Kidney capillary endothelial cell (primary cell): ENCODE data around the gene GATA2.

Source experiments
- DNase-seq: peaks from one replicate; pipeline ENCODE4 v3.0.0-alpha.2; 2018; ENCODE audit warnings: low spot score

Gene GATA2

GRCh38 chr3:128455786-128456748 is 36.9 kb downstream of the GATA2 start:
- DNase-seq, result no peak

- no peak for DNase-seq
Measured at GRCh38 chr3:128455116-128455515, 37.9 kb downstream of the GATA2 start.

GRCh38 chr3:128454310-128454618 is 38.7 kb downstream of the GATA2 start:
- DNase-seq, result no peak

- DNase-seq, result no peak
Measured at GRCh38 chr3:128453501-128454309, 39.3 kb downstream of the GATA2 start.

GRCh38 chr3:128452678-128453275 is 40.2 kb downstream of the GATA2 start:
- no peak for DNase-seq

- no peak for DNase-seq
Measured at GRCh38 chr3:128452120-128452519, 40.9 kb downstream of the GATA2 start.

GRCh38 chr3:128449111-128449638 is 43.8 kb downstream of the GATA2 start:
- DNase-seq, result peak; percentile 81

- peak; percentile 36 for DNase-seq
Measured at GRCh38 chr3:128448491-128448890, 44.5 kb downstream of the GATA2 start.

- no peak for DNase-seq
Measured at GRCh38 chr3:128447561-128448013, 45.4 kb downstream of the GATA2 start.

GRCh38 chr3:128446821-128447220 is 46.2 kb downstream of the GATA2 start:
- no peak for DNase-seq

- no peak for DNase-seq
Measured at GRCh38 chr3:128445357-128445756, 47.6 kb downstream of the GATA2 start.

GRCh38 chr3:128443771-128444170 is 49.2 kb downstream of the GATA2 start:
- no peak for DNase-seq

- DNase-seq, result no peak
Measured at GRCh38 chr3:128442949-128443348, 50.1 kb downstream of the GATA2 start.

GRCh38 chr3:128442070-128442469 is 50.9 kb downstream of the GATA2 start:
- no peak for DNase-seq

- no peak for DNase-seq
Measured at GRCh38 chr3:128439226-128439625, 53.8 kb downstream of the GATA2 start.

GRCh38 chr3:128438488-128439072 is 54.4 kb downstream of the GATA2 start:
- no peak for DNase-seq

- no peak for DNase-seq
Measured at GRCh38 chr3:128436214-128436613, 56.8 kb downstream of the GATA2 start.

- no peak for DNase-seq
Measured at GRCh38 chr3:128435561-128435960, 57.4 kb downstream of the GATA2 start.

GRCh38 chr3:128435058-128435457 is 57.9 kb downstream of the GATA2 start:
- DNase-seq, result no peak

- no peak for DNase-seq
Measured at GRCh38 chr3:128434524-128434923, 58.5 kb downstream of the GATA2 start.

GRCh38 chr3:128433837-128434165 is 59.2 kb downstream of the GATA2 start:
- DNase-seq, result no peak
